MCF 10A (cell line): ENCODE results near the gene NDUFS4. TPM values are rescaled to one million over a fixed set of nuclear protein-coding genes. Genes with fewer than 3 reads are reported as not detected.

Experiments
- BruUV-seq: library from RNA; stranded (reverse); fragments of 400-500 nt; replicated peaks from 2 replicates; lab custom pipeline; 2021; lab: Mats Ljungman, UMichigan
- CTCF ChIA-PET: fragments of 300-600 bp; sonication (Branson Sonifier 250); formaldehyde crosslinking; extraction: SDS; loops from one replicate; lab custom pipeline; 2021; ENCODE audit warnings: antibody characterized with exemption, inconsistent platforms; lab: Yijun Ruan, JAX
- POLR2A ChIA-PET: fragments of 300-600, 350-650 bp; sonication (Branson Sonifier 250); formaldehyde crosslinking; extraction: SDS; loops from one replicate; lab custom pipeline; 2020; ENCODE audit warnings: antibody characterized with exemption, inconsistent platforms; lab: Yijun Ruan, JAX
- DNase-seq: peaks from one replicate; pipeline ENCODE4 v3.0.0-alpha.2; 2018; ENCODE audit not compliant: unreplicated experiment
- H3K27ac Mint-ChIP-seq: one replicate; pipeline ENCODE4 v1.8.0; 2022; ENCODE audit warnings: mild to moderate bottlenecking, low read depth, mixed read lengths; ENCODE audit not compliant: unreplicated experiment
- H3K27me3 Mint-ChIP-seq: one replicate; pipeline ENCODE4 v1.8.0; 2022; ENCODE audit warnings: mixed read lengths; ENCODE audit not compliant: insufficient read depth, unreplicated experiment
- H3K36me3 Mint-ChIP-seq: one replicate; pipeline ENCODE4 v1.8.0; 2022; ENCODE audit warnings: mild to moderate bottlenecking, moderate library complexity, mixed read lengths; ENCODE audit not compliant: insufficient read depth, unreplicated experiment
- H3K4me1 Mint-ChIP-seq: one replicate; pipeline ENCODE4 v1.8.0; 2022; ENCODE audit warnings: mixed read lengths; ENCODE audit not compliant: insufficient read depth, unreplicated experiment
- H3K4me3 Mint-ChIP-seq: one replicate; pipeline ENCODE4 v1.8.0; 2022; ENCODE audit warnings: mild to moderate bottlenecking, moderate library complexity, mixed read lengths; ENCODE audit not compliant: unreplicated experiment
- H3K9me3 Mint-ChIP-seq: one replicate; pipeline ENCODE4 v1.8.0; 2022; ENCODE audit warnings: mixed read lengths; ENCODE audit not compliant: unreplicated experiment
- CTCF ChIP-seq: fragments of 200-600 bp; IDR thresholded peaks from one replicate; pipeline ENCODE4 v1.8.0; 2022; ENCODE audit warnings: antibody characterized with exemption, mild to moderate bottlenecking; ENCODE audit not compliant: unreplicated experiment
- intact Hi-C: fragments of 100-400 bp; cut with micrococcal nuclease; formaldehyde crosslinking; loops from 2 replicates; pipeline ENCODE4 v1.14.1; 2022
- total RNA-seq: library from RNA; stranded (reverse); gene quantifications from 2 replicates; pipeline ENCODE4 v1.2.3, GENCODE V29; 2022

NDUFS4 gene
- total RNA-seq, 1 experiment from 2014 or later = 136 TPM

- TF ChIP-seq CTCF = no peak
- Mint-ChIP-seq H3K27me3 (no peaks in the 10 kb centered on the region), H3K9me3 (peaks cover 7% of the 10 kb centered on the region), H3K27ac (no peak overlapping the region), H3K36me3 (peaks cover 11% of the 10 kb centered on the region), H3K4me3 (no peak overlapping the region), H3K4me1 (peaks cover 7% of the 10 kb centered on the region)
- intact Hi-C loops = no loop called here
- no TSS peak for BruUV-seq
- DNase-seq = no peak
- CTCF ChIA-PET = interaction anchor here (0.6 to 3.1 kb wide), 3 partner anchors 11 to 38 kb away, joined by 3 to 9 read pairs (median 3); no protein-coding TSS in a partner anchor
- POLR2A ChIA-PET = no interaction called here
These were observed 70.8 kb downstream of the NDUFS4 start for GRCh38 chr5:53631251-53631650.

- ChIA-PET POLR2A (interaction anchor here (0.6 to 1.2 kb wide), 3 partner anchors 9 to 693 kb away, joined by 3 read pairs; no protein-coding TSS in a partner anchor), CTCF (interaction anchor here (0.7 kb wide), 1 partner anchor 11 kb away, joined by 3 read pairs; no protein-coding TSS in a partner anchor)
- no peaks in the 10 kb centered on the region for H3K9me3 Mint-ChIP-seq
- intact Hi-C loops = no loop called here
- no peak overlapping the region for H3K4me3 Mint-ChIP-seq
- peak; percentile 35 for DNase-seq
- no TSS peak for BruUV-seq
- no peak overlapping the region for H3K27ac Mint-ChIP-seq
- TF ChIP-seq CTCF = no peak
- peaks cover 7% of the 10 kb centered on the region for H3K36me3 Mint-ChIP-seq
- no peaks in the 10 kb centered on the region for H3K27me3 Mint-ChIP-seq
- peaks cover 10% of the 10 kb centered on the region for H3K4me1 Mint-ChIP-seq
These were observed 81.6 kb downstream of the NDUFS4 start for GRCh38 chr5:53642061-53642460.

- H3K4me1 Mint-ChIP-seq = peaks cover 10% of the 10 kb centered on the region
- intact Hi-C loops = no loop called here
- H3K4me3 Mint-ChIP-seq = no peak overlapping the region
- BruUV-seq = no TSS peak
- CTCF ChIA-PET = interaction anchor here (0.6 to 2.4 kb wide), 2 partner anchors 13 to 1182 kb away, joined by 3 to 9 read pairs; no protein-coding TSS in a partner anchor
- no peak for DNase-seq
- H3K27ac Mint-ChIP-seq = no peak overlapping the region
- POLR2A ChIA-PET = interaction anchor here (0.7 to 1.3 kb wide), 2 partner anchors 11 to 27 kb away, joined by 3 read pairs; no protein-coding TSS in a partner anchor
- TF ChIP-seq CTCF = no peak
- peaks cover 10% of the 10 kb centered on the region for H3K36me3 Mint-ChIP-seq
- H3K9me3 Mint-ChIP-seq = no peaks in the 10 kb centered on the region
- H3K27me3 Mint-ChIP-seq = no peaks in the 10 kb centered on the region
These were observed 83.0 kb downstream of the NDUFS4 start for GRCh38 chr5:53643445-53643844.

- ChIA-PET POLR2A (interaction anchor here (0.7 kb wide), 1 partner anchor 168 kb away, joined by 3 read pairs; no protein-coding TSS in a partner anchor), CTCF (interaction anchor here (0.5 to 2.4 kb wide), 4 partner anchors 15 to 367 kb away, joined by 3 to 9 read pairs (median 4); no protein-coding TSS in a partner anchor)
- Mint-ChIP-seq H3K36me3 (peaks cover 9% of the 10 kb centered on the region), H3K27ac (no peak overlapping the region), H3K9me3 (peaks cover 7% of the 10 kb centered on the region), H3K27me3 (no peaks in the 10 kb centered on the region), H3K4me1 (peaks cover 10% of the 10 kb centered on the region), H3K4me3 (no peak overlapping the region)
- TF ChIP-seq CTCF = no peak
- no TSS peak for BruUV-seq
- intact Hi-C loops = no loop called here
- DNase-seq = no peak
These were observed 84.6 kb downstream of the NDUFS4 start for GRCh38 chr5:53645078-53645477.
